CD14-positive monocyte (primary cell): ENCODE measurements around the gene DLGAP4. TPM values are rescaled to one million over a fixed set of nuclear protein-coding genes. Genes with fewer than 3 reads are reported as not detected.

Experiments used
- DNase-seq, 3 donors: peaks; one replicate each; pipeline ENCODE4 v3.0.0-alpha.2; 2011 to 2022
- H2AFZ ChIP-seq: 2 replicates; pipeline ENCODE4 v1.6.0; 2012; ENCODE audit warnings: mild to moderate bottlenecking, low read depth, low read length, inconsistent platforms; ENCODE audit not compliant: insufficient read depth, poor library complexity, severe bottlenecking
- H3K27ac ChIP-seq, 2 donors: 1 replicate in 1 of 2; 2 replicates in 1 of 2; pipeline ENCODE4 v1.5.1; 2012 to 2013; ENCODE audit warnings: low read length in 2 of 2, control low read depth in 1 of 2, inconsistent platforms in 1 of 2, low read depth in 1 of 2, mild to moderate bottlenecking in 1 of 2
- H3K27me3 ChIP-seq, 2 donors: one replicate each; pipeline versions ENCODE4 v1.6.0 to v1.6.1; 2011 to 2013; ENCODE audit warnings: low read length in 2 of 2; ENCODE audit not compliant: control insufficient read depth in 2 of 2, insufficient read depth in 2 of 2
- H3K36me3 ChIP-seq, 2 donors: replicated peaks in 1 of 2; 1 replicate in 1 of 2; 2 replicates in 1 of 2; pipeline versions ENCODE4 v1.5.1 to v1.6.1; 2012 to 2013; ENCODE audit warnings: low read length in 2 of 2, control low read depth in 1 of 2, inconsistent platforms in 1 of 2, mild to moderate bottlenecking in 1 of 2; ENCODE audit not compliant: insufficient read depth in 2 of 2, control insufficient read depth in 1 of 2
- H3K4me1 ChIP-seq, 2 donors: 1 replicate in 1 of 2; 2 replicates in 1 of 2; pipeline versions ENCODE4 v1.5.1 to v1.6.1; 2012 to 2013; ENCODE audit warnings: low read length in 2 of 2, control low read depth in 1 of 2, inconsistent platforms in 1 of 2, mild to moderate bottlenecking in 1 of 2, moderate library complexity in 1 of 2; ENCODE audit not compliant: insufficient read depth in 2 of 2, control insufficient read depth in 1 of 2
- H3K4me2 ChIP-seq: replicated peaks from 2 replicates; pipeline ENCODE3; 2012; ENCODE audit warnings: low read length, moderate library complexity, mild to moderate bottlenecking; ENCODE audit not compliant: poor library complexity, severe bottlenecking; ENCODE audit errors: extremely low read depth
- H3K4me3 ChIP-seq, 3 experiments: fragments of 200-600 bp in 1 of 3; sonication (generic) in 1 of 3; replicated peaks in 1 of 3; 1 replicate in 2 of 3; 2 replicates in 1 of 3; pipeline ENCODE4 v1.5.1; 2011 to 2013; ENCODE audit warnings: low read length in 3 of 3, mild to moderate bottlenecking in 3 of 3, control low read depth in 2 of 3, low read depth in 2 of 3, inconsistent platforms in 1 of 3, moderate library complexity in 1 of 3
- H3K79me2 ChIP-seq: 2 replicates; pipeline ENCODE4 v1.6.0; 2012; ENCODE audit warnings: mild to moderate bottlenecking, control low read depth, inconsistent platforms, low read length, moderate library complexity; ENCODE audit not compliant: insufficient read depth
- H3K9ac ChIP-seq: 2 replicates; pipeline ENCODE4 v1.6.0; 2017; ENCODE audit warnings: low read length, mild to moderate bottlenecking; ENCODE audit not compliant: insufficient read depth, poor library complexity, severe bottlenecking
- H3K9me3 ChIP-seq, 2 donors: replicated peaks in 1 of 2; 1 replicate in 1 of 2; 2 replicates in 1 of 2; pipeline versions ENCODE4 v1.5.1 to v1.6.1; 2012 to 2013; ENCODE audit warnings: low read length in 2 of 2, control low read depth in 1 of 2; ENCODE audit not compliant: control insufficient read depth in 1 of 2, insufficient read depth in 1 of 2
- H4K20me1 ChIP-seq: 2 replicates; pipeline ENCODE4 v1.6.0; 2012; ENCODE audit warnings: mild to moderate bottlenecking, low read length, control low read depth, moderate library complexity; ENCODE audit not compliant: insufficient read depth
- H3K27ac Mint-ChIP-seq, 7 donors: one replicate each; pipeline ENCODE4 v1.8.0; 2020; ENCODE audit warnings: mild to moderate bottlenecking in 7 of 7, mixed read lengths in 7 of 7, moderate library complexity in 6 of 7, inconsistent platforms in 2 of 7
- H3K27me3 Mint-ChIP-seq, 3 donors: one replicate each; pipeline ENCODE4 v1.8.0; 2021 to 2022; ENCODE audit warnings: low read depth in 3 of 3, mild to moderate bottlenecking in 3 of 3, mixed read lengths in 3 of 3, moderate library complexity in 3 of 3, inconsistent platforms in 1 of 3
- H3K36me3 Mint-ChIP-seq, 2 donors: one replicate each; pipeline ENCODE4 v1.8.0; 2020; ENCODE audit warnings: mixed read lengths in 2 of 2, inconsistent platforms in 1 of 2, mild to moderate bottlenecking in 1 of 2
- H3K4me1 Mint-ChIP-seq: one replicate; pipeline ENCODE4 v1.8.0; 2020; ENCODE audit warnings: mild to moderate bottlenecking, mixed read lengths
- H3K4me3 Mint-ChIP-seq, 2 donors: one replicate each; pipeline ENCODE4 v1.8.0; 2020; ENCODE audit warnings: mild to moderate bottlenecking in 2 of 2, mixed read lengths in 2 of 2, moderate library complexity in 1 of 2
- H3K9me3 Mint-ChIP-seq, 7 donors: one replicate each; pipeline ENCODE4 v1.8.0; 2020 to 2022; ENCODE audit warnings: mixed read lengths in 7 of 7, mild to moderate bottlenecking in 6 of 7, moderate library complexity in 6 of 7, inconsistent platforms in 2 of 7
- WGBS: methylation state at CpG from one replicate; pipeline ENCODE4 v1.1.5; 2013; ENCODE audit warnings: missing lambda C conversion rate; ENCODE audit not compliant: insufficient coverage; 5-methylcytosine and 5-hydroxymethylcytosine counted together
- intact Hi-C, 2 donors: fragments of 100-400 bp; cut with micrococcal nuclease; formaldehyde crosslinking; loops; one replicate each; pipeline versions ENCODE4 v1.15.0 to v1.15.1; 2023
- polyA plus RNA-seq, 3 donors: library from polyadenylated mRNA; depleted of rRNA in 1 of 3; unstranded in 2 of 3; stranded (reverse) in 1 of 3; fragments of 300-500 nt in 2 of 3; fragments of >200 nt in 1 of 3; fragmentation: Illumina TruSeq in 2 of 3; gene quantifications; 1 replicate in 2 of 3; 2 replicates in 1 of 3; pipeline ENCODE4 v1.2.3, GENCODE V29; 2012 to 2021
- TF ChIP-seq, protein P1 (sequence below): fragments of 200-600 bp; IDR thresholded peaks from one replicate; pipeline ENCODE4 v1.8.0; 2022; ENCODE audit warnings: antibody characterized with exemption, mild to moderate bottlenecking

The DLGAP4 gene
- polyA plus RNA-seq, 3 donors, result 9.9 to 52.7 (median 17.6) TPM

DNA sequence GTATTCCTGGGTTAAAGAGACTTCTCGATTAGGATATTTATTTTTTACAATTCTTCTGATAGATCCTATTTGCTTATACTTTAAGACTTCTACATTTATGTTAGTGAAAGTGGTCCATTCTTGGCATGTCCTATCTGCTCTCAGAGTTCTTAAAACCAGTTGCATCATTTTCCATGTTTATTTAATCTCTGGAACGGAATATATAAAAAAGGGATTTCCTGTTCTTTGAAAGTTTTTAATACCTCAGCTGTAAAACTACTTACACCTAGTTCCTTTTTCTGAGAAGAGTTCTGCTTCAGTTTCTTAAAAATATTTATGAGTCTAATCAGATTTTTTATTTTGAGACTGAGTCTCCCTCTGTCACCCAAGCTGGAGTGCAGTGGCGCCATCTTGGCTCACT, 217.2 kb downstream of the DLGAP4 start:
- H3K27ac ChIP-seq, result peak overlapping the region in 1 of 2 donors; percentile 14
- peaks cover 10 to 12% of the 10 kb centered on the region in 2 donors for H3K4me1 ChIP-seq
- Mint-ChIP-seq H3K27ac (peak overlapping the region in 4 of 7 donors; percentile 21 to 60 (median 36)), H3K4me1 (peaks cover 13% of the 10 kb centered on the region), H3K36me3 (peaks cover 62 to 86% of the 10 kb centered on the region in 2 donors), H3K4me3 (peak overlapping the region in 1 of 2 donors; percentile 41), H3K27me3 (no peaks in the 10 kb centered on the region), H3K9me3 (no peaks in the 10 kb centered on the region)
- H3K36me3 ChIP-seq, result peaks cover 41 to 79% of the 10 kb centered on the region in 2 donors
- 11% methylated on average over 1 of the region's 3 CpGs for WGBS
- no peak overlapping the region for H3K4me2 ChIP-seq
- no peak overlapping the region for H2AFZ ChIP-seq
- H3K9me3 ChIP-seq, result no peaks in the 10 kb centered on the region
- H3K27me3 ChIP-seq, result no peaks in the 10 kb centered on the region
- no peaks in the 10 kb centered on the region for H4K20me1 ChIP-seq
- intact Hi-C loops, result no loop called here
- H3K9ac ChIP-seq, result no peak overlapping the region
- no peaks in the 10 kb centered on the region for H3K79me2 ChIP-seq
- TF ChIP-seq, protein P1, sequence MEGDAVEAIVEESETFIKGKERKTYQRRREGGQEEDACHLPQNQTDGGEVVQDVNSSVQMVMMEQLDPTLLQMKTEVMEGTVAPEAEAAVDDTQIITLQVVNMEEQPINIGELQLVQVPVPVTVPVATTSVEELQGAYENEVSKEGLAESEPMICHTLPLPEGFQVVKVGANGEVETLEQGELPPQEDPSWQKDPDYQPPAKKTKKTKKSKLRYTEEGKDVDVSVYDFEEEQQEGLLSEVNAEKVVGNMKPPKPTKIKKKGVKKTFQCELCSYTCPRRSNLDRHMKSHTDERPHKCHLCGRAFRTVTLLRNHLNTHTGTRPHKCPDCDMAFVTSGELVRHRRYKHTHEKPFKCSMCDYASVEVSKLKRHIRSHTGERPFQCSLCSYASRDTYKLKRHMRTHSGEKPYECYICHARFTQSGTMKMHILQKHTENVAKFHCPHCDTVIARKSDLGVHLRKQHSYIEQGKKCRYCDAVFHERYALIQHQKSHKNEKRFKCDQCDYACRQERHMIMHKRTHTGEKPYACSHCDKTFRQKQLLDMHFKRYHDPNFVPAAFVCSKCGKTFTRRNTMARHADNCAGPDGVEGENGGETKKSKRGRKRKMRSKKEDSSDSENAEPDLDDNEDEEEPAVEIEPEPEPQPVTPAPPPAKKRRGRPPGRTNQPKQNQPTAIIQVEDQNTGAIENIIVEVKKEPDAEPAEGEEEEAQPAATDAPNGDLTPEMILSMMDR, result no peak
- no peak for DNase-seq
- H3K4me3 ChIP-seq, result no peak overlapping the region

DNA sequence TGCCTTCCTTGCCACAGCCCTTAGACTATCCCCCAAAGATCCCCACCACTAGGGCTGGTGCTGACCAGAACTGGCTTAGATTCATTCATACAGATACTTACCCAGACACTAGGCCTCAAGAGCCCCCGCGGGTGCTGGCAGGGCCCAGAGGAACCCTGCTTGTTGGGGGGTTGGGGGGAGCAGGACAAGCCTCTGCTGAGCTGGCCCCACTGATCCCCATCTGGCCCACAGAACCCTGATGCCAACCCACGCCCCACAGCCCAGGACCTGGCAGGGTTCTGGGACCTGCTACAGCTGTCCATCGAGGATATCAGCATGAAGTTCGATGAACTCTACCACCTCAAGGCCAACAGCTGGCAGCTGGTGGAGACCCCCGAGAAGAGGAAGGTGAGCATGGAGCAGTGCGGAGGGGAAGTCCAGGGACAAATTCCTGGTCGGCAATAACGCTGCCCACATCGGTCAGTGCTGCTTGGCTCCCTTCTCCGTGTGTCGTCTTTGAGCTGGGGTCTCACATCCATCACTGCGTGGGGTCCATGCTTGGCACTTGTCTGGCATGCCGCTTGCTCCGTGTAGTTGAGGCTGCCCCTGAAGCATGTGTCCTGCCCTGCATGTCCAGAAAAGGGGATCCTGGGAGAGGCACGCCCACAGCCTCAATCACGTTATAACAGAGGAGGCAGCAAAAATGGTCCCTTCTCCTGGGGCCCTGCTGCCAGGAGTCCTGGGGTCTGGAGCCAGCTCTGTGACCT, 219.7 kb downstream of the DLGAP4 start:
- no peak overlapping the region for H3K4me3 Mint-ChIP-seq
- H3K27me3 Mint-ChIP-seq, result no peaks in the 10 kb centered on the region
- Histone ChIP-seq H3K79me2 (no peaks in the 10 kb centered on the region), H3K9me3 (no peaks in the 10 kb centered on the region), H3K4me2 (no peak overlapping the region), H3K27me3 (no peaks in the 10 kb centered on the region), H3K27ac (no peak overlapping the region), H2AFZ (no peak overlapping the region), H3K4me3 (no peak overlapping the region), H3K36me3 (peaks cover 37 to 63% of the 10 kb centered on the region in 2 donors), H4K20me1 (no peaks in the 10 kb centered on the region), H3K4me1 (peaks cover 10 to 12% of the 10 kb centered on the region in 2 donors), H3K9ac (no peak overlapping the region)
- intact Hi-C loops, result no loop called here
- DNase-seq, result peak in 1 of 3 donors; percentile 3
- WGBS, result 97% methylated on average over 13 of the region's 17 CpGs
- TF ChIP-seq, protein P1, result no peak
- no peaks in the 10 kb centered on the region for H3K9me3 Mint-ChIP-seq
- peaks cover 47 to 65% of the 10 kb centered on the region in 2 donors for H3K36me3 Mint-ChIP-seq
- H3K27ac Mint-ChIP-seq, result no peak overlapping the region
- H3K4me1 Mint-ChIP-seq, result peaks cover 13% of the 10 kb centered on the region
